ENCODE data around the gene AKR1C8. TPM values are rescaled to one million over a fixed set of nuclear protein-coding genes. Genes with fewer than 3 reads are reported as not detected.
"Not testable (repeated sequence)": the region's sequence is repeated elsewhere in the genome, so short reads cannot be mapped to it uniquely, and the experiment has no call there.

The AKR1C8 gene
- total RNA-seq, 1 experiment from 2014 or later: 4.3 TPM

GRCh38 chr10:5125315-5126044 is 59.5 kb downstream of the AKR1C8 start:
- no peak for DNase-seq (ENCODE audit: low read depth)
- in situ Hi-C loops (cut with HindIII; ENCODE audit: low pct_unique_long_range_greater_than_20kb, low sequenced_read_pairs): no loop called here

GRCh38 chr10:5123886-5124285 is 61.1 kb downstream of the AKR1C8 start:
- in situ Hi-C loops (cut with HindIII; ENCODE audit: low pct_unique_long_range_greater_than_20kb, low sequenced_read_pairs): no loop called here
- no peak for DNase-seq (ENCODE audit: low read depth)

- DNase-seq (ENCODE audit: low read depth); in situ Hi-C loops (cut with HindIII; ENCODE audit: low pct_unique_long_range_greater_than_20kb, low sequenced_read_pairs): not testable (repeated sequence)
Measured at GRCh38 chr10:5119997-5120396, 65.0 kb downstream of the AKR1C8 start.

- DNase-seq (ENCODE audit: low read depth): no peak
- in situ Hi-C loops (cut with HindIII; ENCODE audit: low pct_unique_long_range_greater_than_20kb, low sequenced_read_pairs): no loop called here
Measured at GRCh38 chr10:5117026-5117425, 67.9 kb downstream of the AKR1C8 start.

GRCh38 chr10:5116621-5117020 is 68.3 kb downstream of the AKR1C8 start:
- in situ Hi-C loops (cut with HindIII; ENCODE audit: low pct_unique_long_range_greater_than_20kb, low sequenced_read_pairs): no loop called here

GRCh38 chr10:5109861-5110260 is 75.1 kb downstream of the AKR1C8 start:
- DNase-seq (ENCODE audit: low read depth); in situ Hi-C loops (cut with HindIII; ENCODE audit: low pct_unique_long_range_greater_than_20kb, low sequenced_read_pairs): not testable (repeated sequence)

More at GRCh38 chr10:5116621-5117020, 68.3 kb downstream of the AKR1C8 start:
- no peak for DNase-seq (ENCODE audit: low read depth)

- DNase-seq (ENCODE audit: low read depth): no peak
- in situ Hi-C loops (cut with HindIII; ENCODE audit: low pct_unique_long_range_greater_than_20kb, low sequenced_read_pairs): no loop called here
Measured at GRCh38 chr10:5108658-5109416, 76.1 kb downstream of the AKR1C8 start.

GRCh38 chr10:5107860-5108526 is 77.0 kb downstream of the AKR1C8 start:
- DNase-seq (ENCODE audit: low read depth): no peak
- in situ Hi-C loops (cut with HindIII; ENCODE audit: low pct_unique_long_range_greater_than_20kb, low sequenced_read_pairs): no loop called here

- no peak for DNase-seq (ENCODE audit: low read depth)
- in situ Hi-C loops (cut with HindIII; ENCODE audit: low pct_unique_long_range_greater_than_20kb, low sequenced_read_pairs): no loop called here
Measured at GRCh38 chr10:5106553-5106952, 78.4 kb downstream of the AKR1C8 start.

GRCh38 chr10:5105626-5106025 is 79.3 kb downstream of the AKR1C8 start:
- DNase-seq (ENCODE audit: low read depth): no peak
- in situ Hi-C loops (cut with HindIII; ENCODE audit: low pct_unique_long_range_greater_than_20kb, low sequenced_read_pairs): no loop called here

Other genes starting within 250 kb of the AKR1C8 start
- gene AKR1C1, start 221.7 kb downstream of the AKR1C8 start, total RNA-seq (2014; rRNA removed; shearing (Covaris generic); ENCODE audit: low replicate concordance): 6,987 and 7,564 TPM in 2 replicates
- 1,417 and 1,499 TPM in 2 replicates for gene AKR1C2, start 181.3 kb downstream of the AKR1C8 start, total RNA-seq (2014; rRNA removed; shearing (Covaris generic); ENCODE audit: low replicate concordance)
- 3,253 and 3,825 TPM in 2 replicates for gene AKR1C3, start 90.7 kb downstream of the AKR1C8 start, total RNA-seq (2014; rRNA removed; shearing (Covaris generic); ENCODE audit: low replicate concordance)
- not detected in 2 replicates for gene AKR1C4, start 11.7 kb upstream of the AKR1C8 start, total RNA-seq (2014; rRNA removed; shearing (Covaris generic); ENCODE audit: low replicate concordance)
- not detected in 2 replicates for gene UCN3, start 179.8 kb upstream of the AKR1C8 start, total RNA-seq (2014; rRNA removed; shearing (Covaris generic); ENCODE audit: low replicate concordance)
- not detected in 2 replicates for gene TUBAL3, start 219.7 kb upstream of the AKR1C8 start, total RNA-seq (2014; rRNA removed; shearing (Covaris generic); ENCODE audit: low replicate concordance)
- gene NET1, start 227.4 kb upstream of the AKR1C8 start, total RNA-seq (2014; rRNA removed; shearing (Covaris generic); ENCODE audit: low replicate concordance): 10.8 and 33.6 TPM in 2 replicates